Keratinocyte (primary cell): ENCODE results near the gene ZBED6. TPM values are rescaled to one million over a fixed set of nuclear protein-coding genes. Genes with fewer than 3 reads are reported as not detected.

Experiments used
- DNase-seq: peaks from one replicate; pipeline ENCODE4 v3.0.0-alpha.2; 2011; ENCODE audit warnings: low read depth, missing footprints, low spot score
- FAIRE-seq: peaks from 2 replicates; lab custom pipeline; 2011; peaks lifted over from hg19 to GRCh38; lab: Jason Lieb, UNC
- H2AFZ ChIP-seq: 2 replicates; pipeline ENCODE4 v1.6.0; 2012; ENCODE audit warnings: low read length, control low read depth, inconsistent platforms; ENCODE audit not compliant: control insufficient read depth
- H3K27ac ChIP-seq: 2 replicates; pipeline ENCODE4 v1.5.1; 2011; ENCODE audit warnings: low read length; ENCODE audit not compliant: control insufficient read depth, insufficient read depth
- H3K27me3 ChIP-seq: 3 replicates; pipeline ENCODE4 v1.6.0; 2011; ENCODE audit warnings: low read length; ENCODE audit not compliant: control insufficient read depth, insufficient read depth; ENCODE audit errors: extremely low read depth
- H3K36me3 ChIP-seq, 2 experiments: 2 replicates in 1 of 2; 3 replicates in 1 of 2; pipeline ENCODE4 v1.5.1; 2011; ENCODE audit warnings: low read length in 2 of 2, mild to moderate bottlenecking in 1 of 2; ENCODE audit not compliant: control insufficient read depth in 2 of 2, insufficient read depth in 2 of 2; ENCODE audit errors: extremely low read depth in 1 of 2
- H3K4me1 ChIP-seq: 3 replicates; pipeline ENCODE4 v1.5.1; 2011; ENCODE audit warnings: low read length; ENCODE audit not compliant: control insufficient read depth, insufficient read depth; ENCODE audit errors: extremely low read depth
- H3K4me2 ChIP-seq: 3 replicates; pipeline ENCODE4 v1.6.0; 2011; ENCODE audit warnings: low read depth, low read length; ENCODE audit not compliant: control insufficient read depth, insufficient read depth; ENCODE audit errors: extremely low read depth
- H3K4me3 ChIP-seq, 3 experiments: fragments of 200-600 bp in 1 of 3; sonication (generic) in 1 of 3; 2 replicates in 2 of 3; 3 replicates in 1 of 3; pipeline ENCODE4 v1.5.1; 2011 to 2016; ENCODE audit warnings: low read length in 3 of 3, mild to moderate bottlenecking in 3 of 3, control low read depth in 2 of 3, inconsistent platforms in 1 of 3, low read depth in 1 of 3, mixed read lengths in 1 of 3, mixed run types in 1 of 3, moderate library complexity in 1 of 3; ENCODE audit not compliant: control insufficient read depth in 2 of 3, insufficient read depth in 2 of 3; ENCODE audit errors: extremely low read depth in 1 of 3
- H3K79me2 ChIP-seq: 2 replicates; pipeline ENCODE4 v1.6.0; 2012; ENCODE audit warnings: low read length; ENCODE audit not compliant: control insufficient read depth, insufficient read depth
- H3K9ac ChIP-seq: 3 replicates; pipeline ENCODE4 v1.6.0; 2011; ENCODE audit warnings: low read length; ENCODE audit not compliant: control insufficient read depth, insufficient read depth; ENCODE audit errors: extremely low read depth
- H3K9me1 ChIP-seq: 3 replicates; pipeline ENCODE4 v1.6.0; 2011; ENCODE audit warnings: low read length; ENCODE audit not compliant: control insufficient read depth, insufficient read depth; ENCODE audit errors: extremely low read depth
- H3K9me3 ChIP-seq: 2 replicates; pipeline ENCODE4 v1.5.1; 2012; ENCODE audit warnings: low read depth, low read length; ENCODE audit not compliant: control insufficient read depth
- H4K20me1 ChIP-seq: 3 replicates; pipeline ENCODE4 v1.6.0; 2011; ENCODE audit warnings: low read length; ENCODE audit not compliant: control insufficient read depth, insufficient read depth; ENCODE audit errors: extremely low read depth
- CTCF ChIP-seq, 3 experiments: IDR thresholded peaks in 1 of 3; conservative IDR thresholded peaks in 1 of 3; optimal IDR thresholded peaks in 1 of 3; 2 replicates in 2 of 3; 3 replicates in 1 of 3; pipeline versions ENCODE3 to v1.5.1; 2011; ENCODE audit warnings: low read length in 3 of 3, mild to moderate bottlenecking in 3 of 3, moderate library complexity in 2 of 3, control low read depth in 1 of 3, inconsistent platforms in 1 of 3; ENCODE audit not compliant: insufficient read depth in 2 of 3; ENCODE audit errors: extremely low read depth in 1 of 3
- EZH2 ChIP-seq: IDR thresholded peaks from one replicate; pipeline ENCODE4 v1.6.1; 2012; ENCODE audit warnings: inconsistent platforms, mild to moderate bottlenecking, low read length, moderate library complexity
- dilution Hi-C: fragments of 300-500 bp; cut with MboI; formaldehyde crosslinking; loops from one replicate; pipeline ENCODE4 v1.7.0; 2020; ENCODE audit warnings: low sequenced_read_pairs; ENCODE audit not compliant: extremely low pct_ligation_motif_present
- polyA plus RNA-seq, 5 experiments: library from polyadenylated mRNA; depleted of rRNA in 3 of 5; stranded (reverse) in 3 of 5; stranded (forward) in 1 of 5; unstranded in 1 of 5; fragments of >200 nt; gene quantifications; 1 replicate in 1 of 5; 2 replicates in 3 of 5; 3 replicates in 1 of 5; pipeline versions ENCODE4 v1.2.1 to v1.2.3, GENCODE V29; 2011 to 2012; ENCODE audit warnings: missing spikeins in 2 of 5, low read depth in 1 of 5, low replicate concordance in 1 of 5

The ZBED6 gene
- polyA plus RNA-seq, 1 donor (not counting 4 experiments of a cell fraction or from before 2014, with no cell fraction given): 8.9 TPM

GRCh38 chr1:203771901-203772301, 23.5 kb upstream of the ZBED6 start:
- peak overlapping the region; percentile 34 for H2AFZ ChIP-seq

GRCh38 chr1:203772836-203773235, 22.6 kb upstream of the ZBED6 start:
- Histone ChIP-seq H3K36me3 (no peaks in the 10 kb centered on the region), H3K9ac (no peak overlapping the region), H3K79me2 (no peaks in the 10 kb centered on the region), H3K27me3 (no peaks in the 10 kb centered on the region), H2AFZ (no peak overlapping the region), H3K4me1 (peaks cover 15% of the 10 kb centered on the region), H3K4me2 (no peak overlapping the region), H3K9me1 (no peaks in the 10 kb centered on the region), H3K4me3 (no peak overlapping the region), H3K9me3 (no peaks in the 10 kb centered on the region), H4K20me1 (no peaks in the 10 kb centered on the region), H3K27ac (no peak overlapping the region)
- dilution Hi-C loops: no loop called here
- DNase-seq (no peak), FAIRE-seq (no peak)
- TF ChIP-seq CTCF (optimal IDR thresholded peaks at IDR 0.05 in 1 of 3, IDR thresholded peaks at IDR 0.05 in 1 of 3, conservative IDR thresholded peaks at IDR 0.05 in 1 of 3; ENCODE audit: extremely low read depth in 1 of 3, insufficient read depth in 2 of 3, low read length in 3 of 3) (no peak), EZH2 (no peak)

More at GRCh38 chr1:203771901-203772301, 23.5 kb upstream of the ZBED6 start:
- dilution Hi-C loops: no loop called here
- H3K27ac ChIP-seq: no peak overlapping the region
- peaks cover 15% of the 10 kb centered on the region for H3K4me1 ChIP-seq
- H3K9me3 ChIP-seq: no peaks in the 10 kb centered on the region
- H3K27me3 ChIP-seq: no peaks in the 10 kb centered on the region
- DNase-seq (no peak), FAIRE-seq (no peak)
- no peaks in the 10 kb centered on the region for H3K9me1 ChIP-seq
- H3K4me3 ChIP-seq: no peak overlapping the region
- H3K79me2 ChIP-seq: no peaks in the 10 kb centered on the region
- H3K4me2 ChIP-seq: no peak overlapping the region
- H3K9ac ChIP-seq: no peak overlapping the region
- no peaks in the 10 kb centered on the region for H3K36me3 ChIP-seq
- H4K20me1 ChIP-seq: no peaks in the 10 kb centered on the region
- TF ChIP-seq CTCF (optimal IDR thresholded peaks at IDR 0.05 in 1 of 3, IDR thresholded peaks at IDR 0.05 in 1 of 3, conservative IDR thresholded peaks at IDR 0.05 in 1 of 3; ENCODE audit: extremely low read depth in 1 of 3, insufficient read depth in 2 of 3, low read length in 3 of 3) (no peak), EZH2 (no peak)
